Adrenal gland (tissue), 5 donors: ENCODE measurements around the gene FBXO36.

Experiments
- POLR2A ChIP-seq, 2 donors: fragments of 450-650 bp; IDR thresholded peaks; one replicate each; pipeline ENCODE4 v1.6.1; 2017; ENCODE audit warnings: antibody characterized with exemption in 2 of 2, mild to moderate bottlenecking in 2 of 2, moderate library complexity in 1 of 2
- TF ChIP-seq, protein P1 (sequence below), 6 experiments: fragments of 450-650 bp in 4 of 6; fragments of 200-600 bp in 2 of 6; sonication (generic) in 1 of 6; IDR thresholded peaks; 1 replicate in 5 of 6; 2 replicates in 1 of 6; pipeline versions ENCODE4 v1.5.1 to v1.8.0; 2016 to 2021; ENCODE audit warnings: antibody characterized with exemption in 6 of 6, mild to moderate bottlenecking in 2 of 6, moderate library complexity in 1 of 6
- donor health status: DM: no; HTN: no; CAD: no.

DNA sequence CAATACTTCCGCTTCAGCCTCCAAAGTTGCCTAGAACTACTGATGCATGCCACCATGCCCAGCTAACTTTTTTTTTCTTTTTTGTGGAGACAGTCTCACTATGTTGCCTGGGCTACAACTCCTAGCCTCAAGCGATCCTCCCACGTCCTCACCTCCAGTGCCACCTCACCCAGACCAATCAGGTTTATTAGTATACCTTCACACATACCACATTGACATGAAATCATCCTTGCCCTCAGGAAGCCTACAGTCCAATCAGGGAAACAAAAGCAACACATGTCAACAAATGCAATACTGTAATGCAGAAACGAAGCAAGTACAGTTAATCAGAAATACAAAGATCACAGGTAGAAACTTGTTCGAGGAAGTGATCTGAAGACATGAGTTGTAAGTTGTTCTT, 4.5 kb upstream of the FBXO36 start:
- TF ChIP-seq, protein P1, sequence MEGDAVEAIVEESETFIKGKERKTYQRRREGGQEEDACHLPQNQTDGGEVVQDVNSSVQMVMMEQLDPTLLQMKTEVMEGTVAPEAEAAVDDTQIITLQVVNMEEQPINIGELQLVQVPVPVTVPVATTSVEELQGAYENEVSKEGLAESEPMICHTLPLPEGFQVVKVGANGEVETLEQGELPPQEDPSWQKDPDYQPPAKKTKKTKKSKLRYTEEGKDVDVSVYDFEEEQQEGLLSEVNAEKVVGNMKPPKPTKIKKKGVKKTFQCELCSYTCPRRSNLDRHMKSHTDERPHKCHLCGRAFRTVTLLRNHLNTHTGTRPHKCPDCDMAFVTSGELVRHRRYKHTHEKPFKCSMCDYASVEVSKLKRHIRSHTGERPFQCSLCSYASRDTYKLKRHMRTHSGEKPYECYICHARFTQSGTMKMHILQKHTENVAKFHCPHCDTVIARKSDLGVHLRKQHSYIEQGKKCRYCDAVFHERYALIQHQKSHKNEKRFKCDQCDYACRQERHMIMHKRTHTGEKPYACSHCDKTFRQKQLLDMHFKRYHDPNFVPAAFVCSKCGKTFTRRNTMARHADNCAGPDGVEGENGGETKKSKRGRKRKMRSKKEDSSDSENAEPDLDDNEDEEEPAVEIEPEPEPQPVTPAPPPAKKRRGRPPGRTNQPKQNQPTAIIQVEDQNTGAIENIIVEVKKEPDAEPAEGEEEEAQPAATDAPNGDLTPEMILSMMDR (IDR thresholded peaks at IDR 0.05): no peak
- no peak for TF ChIP-seq POLR2A (IDR thresholded peaks at IDR 0.05)
